CD4-positive, alpha-beta T cell (primary cell): ENCODE results near the gene ROPN1B. TPM values are rescaled to one million over a fixed set of nuclear protein-coding genes. Genes with fewer than 3 reads are reported as not detected.

Source experiments
- ATAC-seq: fragments of 200-7000 bp; cut with Tn5 transposase; one replicate; pipeline ENCODE4 v1.10.0; 2022; ENCODE audit warnings: mild to moderate bottlenecking; ENCODE audit not compliant: poor library complexity
- CTCF ChIA-PET: fragments of 350-600 bp; sonication (Branson Sonifier 250); formaldehyde crosslinking; loops from one replicate; lab custom pipeline; 2021; ENCODE audit warnings: antibody characterized with exemption, inconsistent platforms; lab: Charles Lee
- POLR2A ChIA-PET: fragments of 350-600 bp; sonication (Branson Sonifier 250); formaldehyde crosslinking; loops from one replicate; lab custom pipeline; 2021; ENCODE audit warnings: antibody characterized with exemption, inconsistent platforms; lab: Charles Lee
- DNase-seq, 14 experiments: peaks; one replicate each; pipeline ENCODE4 v3.0.0-alpha.2; 2013 to 2020; ENCODE audit warnings: mixed read lengths in 2 of 14
- H3K27ac ChIP-seq, 2 donors: one replicate each; pipeline versions ENCODE4 v1.5.1 to v1.7.0; 2013; ENCODE audit warnings: low read length in 2 of 2, low read depth in 1 of 2, mild to moderate bottlenecking in 1 of 2
- H3K27me3 ChIP-seq, 2 experiments: 1 replicate in 1 of 2; 2 replicates in 1 of 2; pipeline versions ENCODE4 v1.6.1 to v1.7.0; 2013; ENCODE audit warnings: low read length in 2 of 2, control low read depth in 1 of 2, mild to moderate bottlenecking in 1 of 2, moderate library complexity in 1 of 2; ENCODE audit not compliant: insufficient read depth in 2 of 2, control insufficient read depth in 1 of 2
- H3K36me3 ChIP-seq: one replicate; pipeline ENCODE4 v1.6.1; 2013; ENCODE audit warnings: low read length, control low read depth; ENCODE audit not compliant: insufficient read depth
- H3K4me1 ChIP-seq: one replicate; pipeline ENCODE4 v1.6.1; 2013; ENCODE audit warnings: low read length, control low read depth; ENCODE audit not compliant: insufficient read depth
- H3K4me3 ChIP-seq: one replicate; pipeline ENCODE4 v1.5.1; 2013; ENCODE audit warnings: mild to moderate bottlenecking, low read length, moderate library complexity
- H3K9me3 ChIP-seq, 2 experiments: 1 replicate in 1 of 2; 2 replicates in 1 of 2; pipeline versions ENCODE4 v1.6.1 to v1.7.0; 2013; ENCODE audit warnings: low read length in 2 of 2, mild to moderate bottlenecking in 2 of 2, control low read depth in 1 of 2, moderate library complexity in 1 of 2; ENCODE audit not compliant: control insufficient read depth in 1 of 2, insufficient read depth in 1 of 2
- H3K27ac Mint-ChIP-seq: one replicate; pipeline ENCODE4 v1.8.0; 2020; ENCODE audit warnings: mixed read lengths
- H3K27me3 Mint-ChIP-seq: one replicate; pipeline ENCODE4 v1.8.0; 2021; ENCODE audit warnings: mixed read lengths
- H3K36me3 Mint-ChIP-seq: one replicate; pipeline ENCODE4 v1.8.0; 2021; ENCODE audit warnings: low read depth, mixed read lengths
- H3K4me1 Mint-ChIP-seq: one replicate; pipeline ENCODE4 v1.8.0; 2021; ENCODE audit warnings: low read depth, mixed read lengths
- H3K4me3 Mint-ChIP-seq: one replicate; pipeline ENCODE4 v1.8.0; 2020; ENCODE audit warnings: mild to moderate bottlenecking, mixed read lengths
- H3K9me3 Mint-ChIP-seq: one replicate; pipeline ENCODE4 v1.8.0; 2020; ENCODE audit warnings: mixed read lengths
- intact Hi-C, 2 experiments: fragments of 100-400 bp; cut with DNase I in 1 of 2; cut with micrococcal nuclease in 1 of 2; formaldehyde crosslinking; loops; one replicate each; pipeline versions ENCODE4 v1.15.1 to v1.9.0; 2023 to 2025; cut with DNase I, micrococcal nuclease
- total RNA-seq, 174 experiments: library from RNA in 2 of 174; stranded (reverse) in 2 of 174; gene quantifications; one replicate each; pipeline ENCODE4 v1.2.3 and lab custom pipeline; 2021 to 2026
- TF ChIP-seq, protein P1 (sequence below): fragments of 200-600 bp; IDR thresholded peaks from one replicate; pipeline ENCODE4 v1.8.0; 2022; ENCODE audit warnings: antibody characterized with exemption, mild to moderate bottlenecking

The ROPN1B gene
- total RNA-seq, 2 experiments from 2014 or later: 0.25 TPM; not detected in 1

- H3K27ac Mint-ChIP-seq: no peak overlapping the region
- no peak for DNase-seq
- Histone ChIP-seq H3K36me3 (peaks cover 49% of the 10 kb centered on the region), H3K4me1 (peaks cover 13% of the 10 kb centered on the region), H3K9me3 (peaks cover 8 to 16% of the 10 kb centered on the region in 2 experiments), H3K4me3 (no peak overlapping the region), H3K27ac (no peak overlapping the region), H3K27me3 (no peaks in the 10 kb centered on the region)
- intact Hi-C loops: no loop called here
- POLR2A ChIA-PET: no interaction called here
- H3K4me1 Mint-ChIP-seq: peaks cover 12% of the 10 kb centered on the region
- H3K4me3 Mint-ChIP-seq: no peak overlapping the region
- TF ChIP-seq, protein P1, sequence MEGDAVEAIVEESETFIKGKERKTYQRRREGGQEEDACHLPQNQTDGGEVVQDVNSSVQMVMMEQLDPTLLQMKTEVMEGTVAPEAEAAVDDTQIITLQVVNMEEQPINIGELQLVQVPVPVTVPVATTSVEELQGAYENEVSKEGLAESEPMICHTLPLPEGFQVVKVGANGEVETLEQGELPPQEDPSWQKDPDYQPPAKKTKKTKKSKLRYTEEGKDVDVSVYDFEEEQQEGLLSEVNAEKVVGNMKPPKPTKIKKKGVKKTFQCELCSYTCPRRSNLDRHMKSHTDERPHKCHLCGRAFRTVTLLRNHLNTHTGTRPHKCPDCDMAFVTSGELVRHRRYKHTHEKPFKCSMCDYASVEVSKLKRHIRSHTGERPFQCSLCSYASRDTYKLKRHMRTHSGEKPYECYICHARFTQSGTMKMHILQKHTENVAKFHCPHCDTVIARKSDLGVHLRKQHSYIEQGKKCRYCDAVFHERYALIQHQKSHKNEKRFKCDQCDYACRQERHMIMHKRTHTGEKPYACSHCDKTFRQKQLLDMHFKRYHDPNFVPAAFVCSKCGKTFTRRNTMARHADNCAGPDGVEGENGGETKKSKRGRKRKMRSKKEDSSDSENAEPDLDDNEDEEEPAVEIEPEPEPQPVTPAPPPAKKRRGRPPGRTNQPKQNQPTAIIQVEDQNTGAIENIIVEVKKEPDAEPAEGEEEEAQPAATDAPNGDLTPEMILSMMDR: no peak
- no peak for ATAC-seq
- H3K36me3 Mint-ChIP-seq: peaks cover 94% of the 10 kb centered on the region
- H3K9me3 Mint-ChIP-seq: no peaks in the 10 kb centered on the region
- CTCF ChIA-PET: no interaction called here
- no peaks in the 10 kb centered on the region for H3K27me3 Mint-ChIP-seq
These were observed 60.3 kb downstream of the ROPN1B start for GRCh38 chr3:126029241-126029640.

- Mint-ChIP-seq H3K9me3 (no peaks in the 10 kb centered on the region), H3K4me3 (no peak overlapping the region), H3K27ac (no peak overlapping the region), H3K36me3 (peaks cover 94% of the 10 kb centered on the region), H3K27me3 (no peaks in the 10 kb centered on the region), H3K4me1 (peaks cover 12% of the 10 kb centered on the region)
- DNase-seq (no peak), ATAC-seq (no peak)
- peaks cover 18% of the 10 kb centered on the region for H3K4me1 ChIP-seq
- no peaks in the 10 kb centered on the region for H3K27me3 ChIP-seq
- H3K36me3 ChIP-seq: peaks cover 38% of the 10 kb centered on the region
- CTCF ChIA-PET: no interaction called here
- TF ChIP-seq, protein P1: no peak
- intact Hi-C loops: no loop called here
- H3K4me3 ChIP-seq: no peak overlapping the region
- no peak overlapping the region for H3K27ac ChIP-seq
- peaks cover 8 to 16% of the 10 kb centered on the region in 2 experiments for H3K9me3 ChIP-seq
- POLR2A ChIA-PET: no interaction called here
These were observed 61.5 kb downstream of the ROPN1B start for GRCh38 chr3:126030455-126030854.

DNA sequence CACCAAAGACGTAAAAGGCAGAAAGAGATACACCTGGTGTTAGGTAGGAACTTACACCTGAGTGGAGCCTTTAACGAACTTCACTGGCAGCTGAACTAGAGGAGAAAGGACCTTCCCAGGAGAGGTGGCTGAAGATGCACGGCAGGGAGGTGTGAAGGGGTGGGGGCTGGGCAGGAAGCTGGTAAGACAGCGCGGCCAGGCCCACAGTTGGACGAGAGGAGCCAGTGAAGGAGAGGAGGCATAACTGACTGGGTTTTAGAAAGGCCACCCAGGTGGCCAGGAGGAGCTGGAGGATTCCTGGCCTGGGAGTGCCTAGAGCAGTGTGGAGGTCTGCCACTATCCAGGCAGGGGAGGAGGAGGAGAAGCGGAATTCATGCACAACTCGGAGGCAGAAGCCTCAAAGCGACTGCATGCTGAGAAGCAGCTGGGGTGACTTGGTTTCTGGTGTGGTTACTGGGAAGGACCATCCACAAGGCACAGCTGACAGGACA lies 63.0 kb downstream of the ROPN1B start:
- H3K9me3 ChIP-seq: peaks cover 8 to 10% of the 10 kb centered on the region in 2 experiments
- ATAC-seq (no peak), DNase-seq (no peak)
- POLR2A ChIA-PET: interaction anchor here (0.9 kb wide), 1 partner anchor 41 kb away, joined by 4 read pairs; no protein-coding TSS in a partner anchor
- TF ChIP-seq, protein P1: no peak
- no peaks in the 10 kb centered on the region for H3K27me3 Mint-ChIP-seq
- CTCF ChIA-PET: no interaction called here
- H3K27me3 ChIP-seq: no peaks in the 10 kb centered on the region
- peaks cover 92% of the 10 kb centered on the region for H3K36me3 Mint-ChIP-seq
- no peaks in the 10 kb centered on the region for H3K9me3 Mint-ChIP-seq
- no peak overlapping the region for H3K27ac ChIP-seq
- no peak overlapping the region for H3K4me3 Mint-ChIP-seq
- no peak overlapping the region for H3K27ac Mint-ChIP-seq
- peaks cover 28% of the 10 kb centered on the region for H3K36me3 ChIP-seq
- H3K4me1 Mint-ChIP-seq: peaks cover 4% of the 10 kb centered on the region
- intact Hi-C loops: no loop called here
- H3K4me3 ChIP-seq: no peak overlapping the region
- H3K4me1 ChIP-seq: peaks cover 6% of the 10 kb centered on the region

Other genes with a start within 250 kb of the ROPN1B start
- gene SLC41A3, start 114.9 kb downstream of the ROPN1B start, total RNA-seq: 10 to 100 TPM; 26.5 to 29.1 TPM
- gene ALDH1L1, start 211.4 kb downstream of the ROPN1B start, total RNA-seq: not detected